Jurkat, Clone E6-1 (cell line): ENCODE data around the gene SENP8.

Source experiments
- DNase-seq: peaks from one replicate; pipeline ENCODE4 v3.0.0-alpha.2; 2011; ENCODE audit warnings: low read depth, low spot score
- H3K4me3 ChIP-seq: 2 replicates; pipeline ENCODE4 v1.5.1; 2011; ENCODE audit warnings: mild to moderate bottlenecking, low read length, control low read depth, moderate library complexity

SENP8 gene

DNA sequence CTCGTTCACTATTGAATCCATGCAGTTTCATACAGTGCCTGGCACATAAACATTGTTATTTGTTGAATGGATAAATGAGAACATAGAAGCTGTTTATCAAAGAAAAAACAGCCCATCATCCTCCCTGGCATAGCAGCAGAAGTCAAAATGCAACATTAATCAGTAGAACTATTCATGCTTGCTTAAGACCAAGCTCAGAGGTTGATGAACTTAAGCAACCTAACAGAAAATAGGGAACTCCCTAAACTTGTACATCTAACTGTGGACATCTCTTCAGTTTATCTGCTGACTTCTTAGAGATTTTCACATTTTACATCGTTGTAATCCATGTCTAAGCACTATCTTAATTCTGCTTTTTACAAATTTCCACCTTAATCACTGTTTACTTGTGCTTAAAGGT is 29.2 kb downstream of the SENP8 start:
- DNase-seq: no peak
- no peak overlapping the region for H3K4me3 ChIP-seq

DNA sequence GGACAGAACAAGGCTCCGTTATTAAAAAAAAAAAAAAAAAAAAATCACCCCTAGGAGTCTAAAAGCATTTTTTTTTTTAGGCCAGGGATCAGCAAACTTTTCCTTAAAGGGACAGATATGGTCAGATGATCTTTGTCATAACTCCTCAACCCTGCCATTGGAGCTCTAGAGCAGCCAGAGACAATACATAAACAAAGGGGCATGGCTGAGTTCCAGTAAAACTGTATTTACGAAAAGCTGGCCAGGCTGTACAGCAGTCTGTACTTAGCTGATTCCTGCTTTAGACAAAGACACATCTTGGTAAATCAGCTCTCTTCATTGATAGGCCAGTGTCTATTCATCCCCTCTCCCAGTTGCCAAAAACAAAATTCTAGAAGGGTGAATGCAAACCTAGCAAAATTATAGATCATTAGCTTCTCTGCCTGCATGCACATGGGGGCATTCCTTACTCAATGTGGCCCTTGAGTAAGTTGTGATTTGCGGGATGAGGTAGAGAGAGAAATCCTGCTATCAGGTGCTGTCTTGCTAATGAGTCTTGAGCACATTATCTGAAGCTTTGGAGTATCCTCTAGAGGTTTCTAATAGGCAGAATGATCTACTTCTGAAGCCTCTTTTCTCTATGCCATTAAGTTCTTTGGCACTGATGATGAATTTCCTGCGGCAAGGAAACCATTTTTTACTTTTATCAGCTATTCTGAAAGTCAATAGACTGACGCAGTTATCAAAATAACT is 35.2 kb downstream of the SENP8 start:
- H3K4me3 ChIP-seq: no peak overlapping the region
- DNase-seq: no peak

DNA sequence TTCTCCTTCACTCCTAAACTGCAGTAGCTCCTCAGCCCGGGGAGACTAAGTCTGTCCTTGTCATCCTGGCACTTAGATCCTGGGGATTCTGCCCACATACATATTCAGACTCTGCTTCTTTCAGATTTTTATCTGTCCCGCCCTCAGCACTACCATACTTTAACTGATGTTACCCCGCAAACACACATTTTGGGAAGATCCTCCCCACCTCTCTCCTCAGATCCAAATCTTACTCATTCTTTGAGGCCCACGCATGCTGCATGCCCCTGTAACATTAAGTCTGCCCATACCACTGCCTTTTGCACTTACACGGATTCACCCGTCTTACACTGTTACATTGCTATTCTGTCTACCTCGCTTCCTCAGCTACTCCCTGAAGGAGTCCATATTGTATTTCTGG is 36.1 kb downstream of the SENP8 start:
- DNase-seq: no peak
- H3K4me3 ChIP-seq: no peak overlapping the region

DNA sequence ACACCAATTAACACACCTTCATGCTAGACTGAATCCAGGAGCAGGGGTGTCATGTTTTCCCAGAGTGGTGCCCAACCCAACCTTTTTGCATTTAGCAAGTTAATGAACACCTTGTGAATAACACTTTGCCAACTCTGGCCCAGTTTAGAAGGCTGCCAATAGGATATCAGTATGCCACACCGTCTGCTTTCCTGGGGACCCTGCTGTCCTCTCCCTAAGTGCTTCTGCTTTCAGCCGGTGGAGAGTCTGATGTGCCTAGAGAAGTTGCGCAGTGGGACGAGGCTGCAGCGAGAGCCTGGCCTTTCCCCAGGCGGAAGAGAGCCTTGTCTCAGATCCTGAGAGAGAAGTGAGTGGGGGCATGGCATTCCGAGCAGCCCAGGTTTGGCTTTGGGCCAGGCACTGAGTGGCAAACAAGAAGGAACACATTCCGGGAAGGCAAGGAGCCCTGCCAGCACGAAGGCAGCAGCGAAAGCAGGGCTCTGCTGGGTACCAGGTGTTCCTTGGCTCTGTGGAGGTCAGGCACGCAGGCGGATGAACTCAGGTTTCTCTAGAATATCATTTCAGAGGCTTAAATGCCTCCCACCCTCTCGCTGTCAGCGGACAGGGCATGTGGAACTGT is 36.9 kb downstream of the SENP8 start:
- DNase-seq: no peak
- no peak overlapping the region for H3K4me3 ChIP-seq

DNA sequence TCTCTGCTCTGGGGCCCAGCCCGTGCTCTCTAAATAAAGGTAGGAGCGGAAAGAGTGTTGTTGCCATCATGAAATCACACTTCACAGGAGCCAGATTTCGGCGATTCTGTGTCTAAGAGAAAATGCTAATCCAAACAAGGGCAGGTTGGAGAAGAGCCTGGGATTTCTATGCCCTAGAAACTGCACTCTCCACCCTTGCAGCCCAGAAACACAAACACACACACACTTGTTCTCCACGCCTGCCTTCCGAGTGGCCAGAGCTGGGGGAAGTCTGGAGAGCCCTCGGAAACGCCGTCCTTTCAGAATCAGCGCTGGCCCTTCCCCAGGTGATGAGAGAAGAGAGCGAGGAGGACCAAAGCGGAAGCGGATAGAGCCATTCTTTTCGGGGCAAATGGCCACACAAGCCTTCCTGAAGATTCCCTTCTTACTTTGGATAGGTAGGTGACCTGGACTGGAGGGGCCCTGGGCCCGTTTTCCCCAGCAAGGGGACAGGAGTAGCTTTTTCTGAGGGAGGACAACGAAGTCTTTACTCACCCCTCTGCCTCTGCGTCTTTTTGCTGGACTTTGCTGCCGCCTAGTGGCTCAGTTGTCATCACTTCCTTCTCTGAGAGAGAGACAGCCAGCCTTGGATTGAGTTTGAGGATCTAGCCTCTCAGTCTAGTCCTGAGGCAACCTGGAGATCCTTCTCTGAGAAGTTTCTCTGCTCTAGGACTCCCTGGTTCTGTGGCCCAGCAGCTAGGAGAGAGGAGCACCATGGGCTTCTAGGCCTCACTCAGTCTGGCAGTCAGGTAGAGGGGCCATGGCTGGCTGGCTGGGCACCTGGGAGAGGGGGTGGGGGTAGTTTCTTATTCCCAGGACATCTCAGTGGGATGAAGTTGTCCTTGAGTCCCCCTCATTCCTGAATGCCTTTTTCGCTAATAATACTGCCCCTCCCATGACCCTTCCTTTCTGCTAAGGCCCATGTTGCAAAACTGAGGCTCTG is 37.7 kb downstream of the SENP8 start:
- peak; percentile 74 for DNase-seq
- no peak overlapping the region for H3K4me3 ChIP-seq

DNA sequence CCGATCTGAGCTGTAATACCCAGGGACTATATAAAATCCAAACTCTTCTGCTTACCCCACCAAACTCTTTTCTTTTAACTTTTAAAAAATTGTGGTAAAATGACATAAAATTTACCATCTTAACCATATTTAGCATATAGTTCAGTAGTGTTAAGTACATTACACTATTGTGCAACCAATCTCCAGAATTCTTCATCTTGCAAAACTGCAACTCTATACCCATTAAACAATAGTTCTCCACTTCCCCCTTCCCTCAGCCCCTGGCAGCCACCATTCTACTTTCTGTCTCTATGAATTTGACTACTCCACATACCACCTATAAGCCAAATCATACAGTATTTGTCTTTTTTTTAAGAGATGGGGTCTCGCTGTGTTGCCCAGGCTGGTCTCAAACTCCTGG is 38.7 kb downstream of the SENP8 start:
- no peak for DNase-seq
- no peak overlapping the region for H3K4me3 ChIP-seq

DNA sequence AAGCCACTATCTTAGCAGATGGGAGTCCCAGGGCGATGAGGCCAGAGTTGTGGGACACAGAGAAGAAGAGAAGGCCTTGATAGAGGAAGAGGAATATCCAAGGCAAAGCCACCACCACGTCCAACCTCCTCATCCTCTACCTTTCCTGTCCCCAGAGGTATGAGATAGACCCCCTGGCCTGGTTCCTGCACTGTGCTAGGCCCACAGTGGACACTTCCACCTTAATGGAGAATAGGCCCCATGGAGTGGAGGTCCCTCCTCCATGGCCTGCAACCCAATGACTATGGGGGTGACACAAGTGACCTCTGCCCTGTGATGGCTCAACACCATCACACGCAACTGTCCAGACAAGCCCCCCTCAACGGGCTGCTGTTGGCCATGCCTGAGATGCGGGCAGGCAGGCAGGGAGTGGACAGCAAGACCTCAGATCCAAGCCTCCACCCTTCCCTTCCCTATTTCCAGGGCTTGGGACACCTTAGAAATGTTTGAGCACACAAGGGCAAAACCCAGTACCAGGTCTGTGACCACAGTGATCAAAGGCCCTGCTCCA is 42.6 kb downstream of the SENP8 start:
- no peak overlapping the region for H3K4me3 ChIP-seq
- no peak for DNase-seq

DNA sequence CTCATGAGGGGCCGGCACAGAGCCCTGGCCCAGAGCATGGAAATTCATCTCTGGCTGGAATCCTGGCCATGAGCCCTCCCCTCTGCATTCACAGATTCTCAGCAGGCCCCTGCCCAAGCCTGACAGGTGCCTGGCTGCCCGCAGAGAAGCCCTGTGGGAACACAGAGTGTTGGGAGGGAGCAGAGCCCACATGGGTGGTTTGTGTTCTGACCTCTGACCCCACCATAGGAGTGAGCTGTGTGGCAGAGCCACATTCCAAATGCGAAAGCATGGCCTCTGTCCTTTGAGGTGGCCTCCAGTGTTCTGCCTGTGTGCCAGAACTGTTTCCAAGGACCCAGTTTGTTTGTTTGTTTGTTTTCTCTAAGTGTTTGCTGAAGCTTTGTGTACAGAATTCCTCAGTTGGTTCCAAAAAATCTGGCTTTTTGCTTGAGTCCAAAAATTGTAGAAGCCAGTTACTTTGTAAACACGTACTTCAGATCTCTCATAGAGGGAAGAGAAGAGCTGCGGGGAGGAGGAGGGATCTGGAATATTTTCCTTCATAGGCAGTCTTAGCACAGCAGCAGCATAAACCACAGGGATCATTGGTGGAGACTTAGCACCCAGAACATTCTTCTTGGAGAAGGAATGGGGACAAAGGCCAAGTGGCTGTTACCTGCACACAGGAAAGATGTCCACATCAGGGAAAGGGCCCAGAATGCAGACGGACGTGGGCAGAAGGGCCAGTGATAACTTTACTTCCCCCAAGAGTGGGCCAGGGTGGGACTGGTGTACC is 43.3 kb downstream of the SENP8 start:
- DNase-seq: no peak
- no peak overlapping the region for H3K4me3 ChIP-seq

DNA sequence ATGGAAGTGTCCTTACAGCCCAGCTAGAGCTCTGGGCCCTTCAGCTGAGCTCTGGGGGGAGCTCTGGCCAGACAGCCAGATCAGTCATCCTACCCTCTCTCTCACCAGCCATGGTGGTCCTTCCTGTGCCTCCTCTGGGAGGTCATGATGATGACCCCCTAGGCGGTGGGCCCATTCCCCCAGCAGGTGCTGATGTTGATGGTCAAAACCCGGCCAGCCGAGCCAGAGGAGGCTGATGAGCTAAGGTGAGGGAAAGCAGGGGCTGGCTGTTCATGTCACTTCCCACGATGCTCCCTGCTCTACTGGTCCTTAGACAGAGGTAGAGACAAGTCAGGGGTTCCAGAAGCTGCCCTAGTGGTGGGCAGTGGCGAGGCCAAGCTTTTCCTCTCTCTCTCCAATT is 44.4 kb downstream of the SENP8 start:
- no peak overlapping the region for H3K4me3 ChIP-seq
- DNase-seq: no peak

DNA sequence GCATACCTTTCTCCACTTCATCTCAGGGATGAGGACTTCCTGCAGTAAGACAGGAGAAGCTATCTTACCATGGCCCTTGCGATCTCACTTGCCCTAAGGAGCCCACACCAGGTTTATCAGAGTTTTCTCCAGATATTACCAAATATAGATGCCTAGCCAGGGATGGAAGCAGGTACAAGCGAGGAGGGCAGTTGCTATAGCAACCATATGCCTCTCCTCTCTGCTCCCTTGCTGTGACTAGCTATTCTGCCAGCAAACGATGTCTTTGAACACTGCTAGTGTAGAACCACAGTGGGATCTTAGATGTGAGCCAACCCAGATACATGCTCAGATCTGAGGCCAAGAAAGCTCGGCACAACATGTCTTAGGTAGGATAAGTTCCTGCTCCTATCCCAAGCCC is 45.5 kb downstream of the SENP8 start:
- no peak overlapping the region for H3K4me3 ChIP-seq
- DNase-seq: peak; percentile 51

DNA sequence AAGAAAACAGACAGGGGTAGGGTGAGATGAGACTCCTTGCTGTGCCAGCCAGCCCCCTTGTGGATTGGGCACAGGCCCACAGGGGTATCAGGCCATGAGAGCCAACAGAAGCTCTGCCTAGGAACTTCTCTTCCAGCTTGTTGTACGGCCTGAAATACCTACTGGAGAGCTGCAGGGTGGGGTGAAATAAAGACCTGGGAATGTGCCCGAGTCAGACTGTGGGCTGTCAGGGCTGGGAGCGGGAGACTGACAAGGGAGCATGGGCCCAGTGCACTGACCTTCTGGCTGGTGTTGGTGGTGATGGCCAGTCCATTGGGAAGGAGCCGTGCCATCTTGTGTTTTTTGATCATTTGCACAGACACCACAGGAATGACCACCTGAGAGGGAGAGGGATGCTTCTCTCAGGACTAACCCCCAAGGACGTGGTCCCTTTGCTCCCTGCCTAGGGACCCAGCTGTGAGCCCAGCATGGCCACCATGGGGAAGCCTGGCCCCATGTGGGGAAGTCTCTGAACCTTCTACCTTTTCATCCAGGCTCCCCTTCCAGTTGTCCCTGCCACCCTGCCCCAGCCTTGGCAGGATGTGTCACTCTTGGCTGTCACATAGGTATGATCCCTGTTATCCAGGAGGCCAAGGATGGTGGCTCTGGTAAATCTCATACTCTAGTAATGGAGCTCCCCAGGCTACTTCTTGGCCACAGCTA is 48.7 kb downstream of the SENP8 start:
- H3K4me3 ChIP-seq: no peak overlapping the region
- no peak for DNase-seq

DNA sequence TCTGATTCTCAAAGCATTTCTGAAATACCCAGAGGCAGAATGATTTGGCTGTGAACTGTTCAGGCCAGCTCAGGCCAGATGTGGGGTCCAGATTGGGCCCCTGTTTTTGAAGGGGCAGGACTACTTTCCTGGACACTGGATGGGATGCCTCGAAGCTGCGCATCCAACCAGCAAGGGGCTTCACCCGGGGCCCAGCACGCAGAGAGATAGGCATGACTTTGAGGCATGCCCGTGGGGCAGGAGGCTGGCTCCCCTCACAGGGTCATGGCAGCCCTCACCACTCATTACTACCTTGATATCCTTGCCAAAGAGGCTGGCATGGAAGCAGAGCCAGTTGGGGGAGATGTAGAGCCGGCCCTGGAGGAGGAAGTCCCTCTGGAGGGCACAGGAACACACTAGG is 49.2 kb downstream of the SENP8 start:
- H3K4me3 ChIP-seq: no peak overlapping the region
- DNase-seq: no peak

DNA sequence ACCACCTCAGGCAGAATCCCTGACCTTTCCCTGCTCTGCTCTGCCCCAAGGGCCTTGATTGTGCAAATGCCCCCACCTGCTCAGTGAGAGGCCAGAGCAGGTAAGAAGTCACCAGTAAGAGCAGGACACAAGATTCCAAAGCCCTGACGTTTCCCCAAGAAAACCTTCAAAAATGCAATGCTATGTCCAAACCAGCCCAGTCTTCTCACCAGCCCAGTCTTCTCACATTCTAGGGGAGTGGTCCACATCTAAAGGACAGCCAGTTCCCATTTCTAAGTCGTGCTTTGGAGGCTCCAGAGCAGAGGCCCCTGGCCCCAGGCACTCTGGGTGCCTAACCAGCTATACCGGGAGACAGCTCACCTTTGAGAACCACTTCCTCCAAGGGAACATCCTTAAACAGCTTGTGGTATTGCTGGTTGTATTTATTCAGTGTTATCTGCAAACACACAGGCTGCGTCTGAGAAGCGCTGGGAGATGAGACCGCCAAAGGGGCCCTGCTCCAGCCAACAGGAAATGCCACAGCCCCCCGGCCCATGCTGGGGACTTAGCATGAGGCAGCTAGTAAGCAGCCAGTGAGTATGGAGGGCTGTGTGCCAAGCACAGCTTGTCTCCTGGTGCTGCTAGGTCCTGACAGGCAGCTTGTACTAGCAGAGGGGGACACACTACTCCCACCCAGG is 50.1 kb downstream of the SENP8 start:
- peak; percentile 97 for DNase-seq
- H3K4me3 ChIP-seq: peak overlapping the region; percentile 38

DNA sequence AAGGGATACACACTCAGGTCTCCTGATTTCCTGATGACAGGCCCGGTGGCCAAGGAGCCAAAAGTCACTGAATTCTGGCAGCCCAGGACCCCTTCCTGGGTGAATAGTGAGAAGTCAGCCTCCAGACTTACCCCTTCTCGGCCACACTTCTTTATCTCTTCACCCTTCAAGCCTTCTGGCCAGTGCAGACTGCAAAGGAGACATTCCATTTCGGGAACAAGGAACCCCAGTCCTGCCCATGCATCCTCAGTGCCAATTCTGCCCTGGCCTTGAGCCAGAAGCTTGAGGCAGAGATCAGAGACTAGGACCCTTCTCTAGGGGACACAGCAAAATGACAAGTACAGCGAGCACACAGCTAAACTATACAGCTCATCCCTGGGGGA is 50.6 kb downstream of the SENP8 start:
- no peak for DNase-seq
- H3K4me3 ChIP-seq: peak overlapping the region; percentile 38

DNA sequence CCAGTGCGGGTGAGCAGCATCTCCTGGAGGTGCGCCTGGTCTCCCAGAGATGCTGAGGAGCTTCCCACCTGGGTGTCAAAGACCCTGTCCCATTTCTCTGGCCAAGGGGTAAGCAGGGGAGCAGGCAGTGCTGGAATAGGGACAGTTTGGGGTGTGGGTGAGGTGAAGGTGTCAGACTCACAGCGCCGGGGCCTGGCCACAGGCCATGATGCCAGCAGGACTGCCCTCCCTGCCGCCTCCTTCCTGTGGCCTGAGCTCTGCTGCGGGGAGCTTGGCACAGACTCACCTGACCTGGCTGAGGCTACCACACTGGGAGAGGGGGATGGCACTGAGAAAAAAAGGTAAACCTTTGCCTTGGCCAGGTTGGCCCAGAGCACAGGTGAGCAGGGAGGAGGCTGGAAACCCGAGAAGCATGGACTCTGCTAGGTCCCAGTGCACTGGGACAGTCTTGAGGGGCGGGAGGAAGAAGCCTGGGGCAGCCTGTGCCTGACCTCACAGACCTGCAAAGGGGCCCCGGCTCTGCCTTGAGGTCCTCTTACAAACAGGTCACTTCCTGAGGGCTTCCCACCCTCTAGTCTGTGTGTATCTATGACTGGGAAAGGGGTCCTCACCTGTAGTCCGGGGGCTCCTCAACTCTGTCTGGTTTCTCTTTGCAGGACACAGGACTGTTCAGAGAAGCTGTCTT is 51.2 kb downstream of the SENP8 start:
- no peak overlapping the region for H3K4me3 ChIP-seq
- no peak for DNase-seq

DNA sequence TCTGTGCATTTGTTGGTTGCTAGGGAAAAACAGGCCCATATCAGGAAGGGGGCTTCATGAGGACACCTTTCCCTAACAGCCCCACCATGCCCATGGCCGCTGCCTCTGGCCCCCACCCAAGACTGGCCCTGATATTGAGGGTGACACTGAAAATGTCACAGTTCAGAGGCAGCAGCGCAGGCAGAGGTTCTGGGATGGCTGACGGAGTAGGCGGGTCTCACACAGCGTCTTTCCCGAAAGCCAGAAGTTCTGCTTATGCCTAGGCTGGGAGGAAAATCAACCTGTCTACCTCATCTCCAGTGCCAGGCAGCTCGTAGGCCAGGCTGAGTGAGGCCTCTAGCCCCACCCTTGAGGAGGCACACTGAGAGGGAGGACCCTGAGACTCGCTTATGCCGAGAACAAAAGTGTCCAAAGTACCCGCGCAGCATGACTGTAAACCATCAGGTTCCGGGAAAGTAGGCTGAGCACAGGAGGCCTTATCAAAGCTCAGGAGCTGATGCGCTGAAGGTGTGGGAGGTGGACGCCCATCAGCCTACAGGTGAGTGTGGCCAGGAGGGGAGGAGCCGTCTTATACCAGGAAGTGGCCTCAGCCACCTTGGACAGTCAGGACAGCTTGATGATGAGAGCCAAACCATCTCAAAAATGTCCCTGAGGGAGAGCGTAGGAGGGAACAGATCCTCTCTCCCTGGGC is 51.9 kb downstream of the SENP8 start:
- no peak overlapping the region for H3K4me3 ChIP-seq
- no peak for DNase-seq

DNA sequence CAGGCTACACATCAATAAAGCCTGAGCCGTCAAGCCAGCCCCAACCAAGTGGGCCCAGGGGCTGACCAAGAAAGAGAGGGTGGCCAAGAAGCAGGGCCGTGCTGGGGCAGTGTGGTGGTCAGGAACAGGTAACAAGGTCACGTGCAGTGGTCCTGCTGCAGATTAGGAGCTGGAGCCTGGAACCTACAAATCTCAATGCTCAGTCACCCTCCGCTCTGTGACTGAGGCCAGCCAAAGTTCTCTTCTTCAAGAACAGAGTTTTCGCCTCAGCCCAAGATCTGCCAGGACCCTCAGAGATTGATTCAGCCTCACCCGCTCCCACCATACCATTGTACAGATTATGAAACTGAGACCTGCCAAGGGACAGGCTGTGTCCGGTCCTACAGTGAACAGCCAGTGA is 52.5 kb downstream of the SENP8 start:
- no peak for DNase-seq
- H3K4me3 ChIP-seq: no peak overlapping the region
